ENCODE measurements around the gene TSEN54.

TSEN54 gene

GRCh38 chr17:75516255-75516618, at the start of gene TSEN54:
TSEN54 (plus strand) TSS chr17:75516528; CDS start chr17:75516561, 33 bp downstream.
- TF ChIP-seq CTCF (conservative IDR thresholded peaks at IDR 0.05; ENCODE audit: low read depth, low read length), result no peak
- DNase-seq (ENCODE audit: low read depth), result peak; percentile 90
- H3K4me3 ChIP-seq (ENCODE audit: low read depth, low read length), result peak within 1 kb of the TSS; percentile 81

- no peak for DNase-seq (ENCODE audit: low read depth)
- H3K4me3 ChIP-seq (ENCODE audit: low read depth, low read length), result no peak overlapping the region
- TF ChIP-seq CTCF (conservative IDR thresholded peaks at IDR 0.05; ENCODE audit: low read depth, low read length), result no peak
Measured at GRCh38 chr17:75468291-75468754, 48.0 kb upstream of the TSEN54 start.

- no peak for DNase-seq (ENCODE audit: low read depth)
- no peak overlapping the region for H3K4me3 ChIP-seq (ENCODE audit: low read depth, low read length)
- no peak for TF ChIP-seq CTCF (conservative IDR thresholded peaks at IDR 0.05; ENCODE audit: low read depth, low read length)
Measured at GRCh38 chr17:75468779-75469373, 47.5 kb upstream of the TSEN54 start.

GRCh38 chr17:75471207-75471606, 45.1 kb upstream of the TSEN54 start:
- H3K4me3 ChIP-seq (ENCODE audit: low read depth, low read length), result no peak overlapping the region
- no peak for DNase-seq (ENCODE audit: low read depth)
- no peak for TF ChIP-seq CTCF (conservative IDR thresholded peaks at IDR 0.05; ENCODE audit: low read depth, low read length)

GRCh38 chr17:75472119-75472518, 44.2 kb upstream of the TSEN54 start:
- TF ChIP-seq CTCF (conservative IDR thresholded peaks at IDR 0.05; ENCODE audit: low read depth, low read length), result no peak
- DNase-seq (ENCODE audit: low read depth), result no peak
- no peak overlapping the region for H3K4me3 ChIP-seq (ENCODE audit: low read depth, low read length)

GRCh38 chr17:75473246-75473645, 43.1 kb upstream of the TSEN54 start:
- no peak for DNase-seq (ENCODE audit: low read depth)
- TF ChIP-seq CTCF (conservative IDR thresholded peaks at IDR 0.05; ENCODE audit: low read depth, low read length), result no peak
- no peak overlapping the region for H3K4me3 ChIP-seq (ENCODE audit: low read depth, low read length)

- TF ChIP-seq CTCF (conservative IDR thresholded peaks at IDR 0.05; ENCODE audit: low read depth, low read length), result no peak
- H3K4me3 ChIP-seq (ENCODE audit: low read depth, low read length), result no peak overlapping the region
- DNase-seq (ENCODE audit: low read depth), result no peak
Measured at GRCh38 chr17:75474736-75475135, 41.6 kb upstream of the TSEN54 start.
